Pons (tissue), 1 donor: ENCODE data around the gene ALDH9A1.
"Not testable (repeated sequence)": the region's sequence is repeated elsewhere in the genome, so short reads cannot be mapped to it uniquely, and the experiment has no call there.

Source experiments
- DNase-seq: peaks from one replicate; pipeline ENCODE4 v3.0.0-alpha.2; 2016; ENCODE audit warnings: low spot score

ALDH9A1 gene

GRCh38 chr1:165686971-165687433, 11.4 kb downstream of the ALDH9A1 start:
- DNase-seq = no peak

GRCh38 chr1:165686121-165686970, 12.0 kb downstream of the ALDH9A1 start:
- no peak for DNase-seq

- DNase-seq = no peak
These were observed 14.4 kb downstream of the ALDH9A1 start for GRCh38 chr1:165683848-165684485.

- DNase-seq = not testable (repeated sequence)
These were observed 17.6 kb downstream of the ALDH9A1 start for GRCh38 chr1:165680773-165681172.

GRCh38 chr1:165680303-165680702, 18.1 kb downstream of the ALDH9A1 start:
- DNase-seq = no peak

- DNase-seq = no peak
These were observed 18.9 kb downstream of the ALDH9A1 start for GRCh38 chr1:165679282-165680036.

- DNase-seq = no peak
These were observed 19.9 kb downstream of the ALDH9A1 start for GRCh38 chr1:165678509-165678908.

- no peak for DNase-seq
These were observed 22.6 kb downstream of the ALDH9A1 start for GRCh38 chr1:165675794-165676193.

GRCh38 chr1:165674599-165674998, 23.8 kb downstream of the ALDH9A1 start:
- DNase-seq = no peak

GRCh38 chr1:165671526-165671925, 26.8 kb downstream of the ALDH9A1 start:
- no peak for DNase-seq

GRCh38 chr1:165668184-165668583, 30.2 kb downstream of the ALDH9A1 start:
- no peak for DNase-seq

GRCh38 chr1:165666152-165666825, 32.1 kb downstream of the ALDH9A1 start:
- no peak for DNase-seq

- no peak for DNase-seq
These were observed 36.2 kb downstream of the ALDH9A1 start for GRCh38 chr1:165662186-165662585.

GRCh38 chr1:165661703-165662102, 36.7 kb downstream of the ALDH9A1 start:
- no peak for DNase-seq

GRCh38 chr1:165659581-165659895, 38.8 kb downstream of the ALDH9A1 start:
- DNase-seq = no peak

GRCh38 chr1:165658766-165659580, 39.4 kb downstream of the ALDH9A1 start:
- DNase-seq = not testable (repeated sequence)

- no peak for DNase-seq
These were observed 47.3 kb downstream of the ALDH9A1 start for GRCh38 chr1:165650981-165651625.

- no peak for DNase-seq
These were observed 49.3 kb downstream of the ALDH9A1 start for GRCh38 chr1:165648919-165649572.

GRCh38 chr1:165647970-165648369, 50.4 kb downstream of the ALDH9A1 start:
- no peak for DNase-seq

GRCh38 chr1:165647517-165647916, 50.8 kb downstream of the ALDH9A1 start:
- DNase-seq = no peak
